ENCODE measurements around the gene TRIM40.

TRIM40 gene

GRCh38 chr6:30135757-30136156 lies at the start of gene TRIM40:
Gene TRIM40, plus strand, starts transcription at chr6:30136140. Its CDS starts 897 bp downstream, at chr6:30137037.
- no peak for DNase-seq (ENCODE audit: low read depth in 2 of 2)

DNA sequence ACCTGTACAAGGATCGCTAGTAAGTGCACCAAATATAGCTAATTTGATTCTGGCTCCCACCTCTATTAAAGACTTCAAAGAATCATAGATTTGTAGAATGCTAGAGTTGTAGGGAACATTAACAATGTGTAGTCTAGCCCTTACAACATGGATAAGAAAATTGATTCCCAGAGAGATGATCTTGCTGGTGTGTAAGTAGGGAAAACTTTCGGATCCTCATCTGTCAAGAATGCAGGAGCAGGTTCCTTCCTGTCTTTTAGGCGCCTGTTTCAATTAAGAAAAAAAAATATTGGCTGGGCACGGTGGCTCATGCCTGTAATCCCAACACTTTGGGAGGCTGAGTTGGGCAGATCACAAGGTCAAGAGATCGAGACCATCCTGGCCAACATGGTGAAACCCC lies 48.1 kb upstream of the TRIM40 start:
- no peak for DNase-seq (ENCODE audit: low read depth in 2 of 2)

DNA sequence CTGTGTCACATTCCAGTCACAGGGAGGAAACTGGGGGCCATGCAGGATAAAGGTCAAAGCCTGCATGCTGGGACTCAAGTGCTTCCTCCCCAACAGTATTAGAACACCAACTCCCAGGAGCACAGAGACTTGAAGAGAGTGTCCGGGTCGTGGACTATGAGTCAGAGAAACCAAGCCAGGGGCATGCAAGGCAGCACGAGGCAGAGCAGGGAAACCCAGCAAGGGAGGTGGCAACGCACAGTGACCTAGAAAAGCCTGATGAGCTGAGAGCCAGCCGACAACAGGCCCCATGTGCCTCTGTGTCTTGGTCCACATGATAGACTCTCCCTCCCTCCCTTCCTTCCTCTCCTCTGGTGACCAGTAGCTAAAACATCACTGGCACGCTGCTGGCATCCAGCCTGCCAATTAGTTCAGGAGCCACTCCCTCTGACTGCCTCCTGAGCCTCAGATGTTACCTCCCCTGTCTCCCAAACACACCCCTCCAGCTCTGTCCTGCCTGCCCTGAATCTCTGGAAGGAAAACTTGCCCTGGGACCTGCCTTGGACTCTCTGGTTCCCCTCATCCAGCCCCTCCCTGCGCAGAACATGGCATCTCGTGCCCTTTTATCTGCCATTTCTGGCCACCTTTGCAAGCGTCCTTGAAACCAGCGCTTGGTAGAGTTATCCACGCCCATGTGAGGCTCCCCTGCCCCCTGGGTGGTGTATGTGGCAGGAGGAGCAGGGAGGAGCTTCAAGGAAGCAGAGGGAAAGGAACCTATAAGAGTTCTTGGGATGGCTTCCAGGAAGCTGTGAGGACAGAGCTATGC lies 44.2 kb upstream of the TRIM40 start:
- no peak for DNase-seq (ENCODE audit: low read depth in 2 of 2)

DNA sequence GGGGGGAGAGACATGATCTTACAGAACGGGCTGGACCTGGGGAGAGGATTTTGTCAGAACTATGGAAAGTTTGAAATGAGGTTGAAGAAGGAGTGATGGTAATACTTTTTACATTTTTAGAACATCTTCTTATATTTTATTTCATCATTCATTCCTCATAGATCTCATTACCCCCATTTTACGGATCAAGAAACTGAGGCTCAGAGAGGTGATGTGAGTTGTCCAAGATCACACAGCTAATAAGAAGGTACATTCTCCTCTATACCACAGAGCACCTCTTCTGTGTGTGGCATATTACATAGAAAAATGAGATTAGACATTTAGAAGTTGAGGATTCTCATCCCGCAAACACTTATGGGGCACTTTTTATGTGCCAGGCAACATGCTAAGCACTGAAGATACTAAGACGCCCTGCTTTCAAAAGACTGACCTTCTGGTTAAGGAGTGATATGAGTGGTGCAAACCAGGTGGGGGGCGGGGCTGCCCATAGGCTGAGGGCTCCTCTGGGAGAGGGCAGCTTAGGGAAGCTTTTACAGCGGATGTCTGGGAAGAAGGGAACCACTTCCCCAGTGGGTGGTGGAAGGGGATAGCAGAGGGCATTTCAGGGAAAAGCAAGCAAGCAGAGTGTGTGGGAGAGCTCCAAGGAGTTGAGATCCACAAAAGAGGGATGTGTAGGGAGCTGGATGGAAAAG lies 42.9 kb upstream of the TRIM40 start:
- DNase-seq (ENCODE audit: low read depth in 2 of 2), result no peak

- DNase-seq (ENCODE audit: low read depth in 2 of 2), result no peak
These were observed 41.8 kb upstream of the TRIM40 start for GRCh38 chr6:30093951-30094661.

- DNase-seq (ENCODE audit: low read depth in 2 of 2), result no peak
These were observed 39.1 kb upstream of the TRIM40 start for GRCh38 chr6:30096829-30097228.

- DNase-seq (ENCODE audit: low read depth in 2 of 2), result no peak
These were observed 37.8 kb upstream of the TRIM40 start for GRCh38 chr6:30097902-30098768.

- DNase-seq (ENCODE audit: low read depth in 2 of 2), result no peak
These were observed 35.8 kb upstream of the TRIM40 start for GRCh38 chr6:30100154-30100553.

DNA sequence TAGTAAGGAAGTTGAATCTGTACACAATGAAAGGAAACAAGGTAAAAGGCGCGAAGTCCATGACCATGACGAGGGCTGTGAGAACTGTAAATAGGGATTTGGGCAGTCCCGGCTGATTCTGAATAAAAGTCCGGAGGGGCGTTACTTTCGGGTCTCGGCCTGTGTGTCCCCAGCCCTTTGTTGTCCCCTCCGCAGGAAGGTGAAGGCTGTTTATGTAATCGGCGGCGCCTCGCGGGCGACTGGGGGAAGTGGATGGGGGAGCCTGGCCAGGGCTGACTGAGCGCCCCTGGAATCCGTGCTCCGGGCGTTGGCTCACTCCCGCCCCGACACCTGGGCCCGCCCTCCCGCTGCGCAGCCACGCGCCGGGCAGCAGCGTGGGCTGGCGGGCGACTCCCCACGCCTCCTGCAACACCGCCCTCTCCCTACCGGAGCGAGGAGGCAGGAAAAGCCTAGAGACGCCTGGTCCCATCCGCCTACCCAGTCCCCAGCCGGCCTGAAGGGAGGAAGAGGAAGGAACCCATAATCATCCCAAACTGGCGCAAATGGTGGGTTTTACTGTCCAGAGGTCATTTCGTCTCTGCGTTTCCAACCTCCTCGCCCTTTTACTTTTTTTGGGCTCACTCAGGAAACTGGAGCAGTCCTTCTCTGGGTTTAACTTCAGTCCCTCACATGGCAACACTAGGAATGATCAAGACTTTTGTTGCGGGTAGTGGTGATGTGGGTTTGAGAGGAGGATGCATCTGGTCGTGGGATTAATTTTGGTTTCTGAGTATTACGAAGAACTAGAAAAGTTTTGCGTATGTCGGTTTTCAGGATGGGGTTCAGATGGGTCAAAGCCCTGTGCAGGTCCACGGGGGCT lies 35.1 kb upstream of the TRIM40 start:
- no peak for DNase-seq (ENCODE audit: low read depth in 2 of 2)

GRCh38 chr6:30101444-30102413 lies 34.2 kb upstream of the TRIM40 start:
- peak; percentile 36 to 61 for DNase-seq (ENCODE audit: low read depth in 2 of 2)

DNA sequence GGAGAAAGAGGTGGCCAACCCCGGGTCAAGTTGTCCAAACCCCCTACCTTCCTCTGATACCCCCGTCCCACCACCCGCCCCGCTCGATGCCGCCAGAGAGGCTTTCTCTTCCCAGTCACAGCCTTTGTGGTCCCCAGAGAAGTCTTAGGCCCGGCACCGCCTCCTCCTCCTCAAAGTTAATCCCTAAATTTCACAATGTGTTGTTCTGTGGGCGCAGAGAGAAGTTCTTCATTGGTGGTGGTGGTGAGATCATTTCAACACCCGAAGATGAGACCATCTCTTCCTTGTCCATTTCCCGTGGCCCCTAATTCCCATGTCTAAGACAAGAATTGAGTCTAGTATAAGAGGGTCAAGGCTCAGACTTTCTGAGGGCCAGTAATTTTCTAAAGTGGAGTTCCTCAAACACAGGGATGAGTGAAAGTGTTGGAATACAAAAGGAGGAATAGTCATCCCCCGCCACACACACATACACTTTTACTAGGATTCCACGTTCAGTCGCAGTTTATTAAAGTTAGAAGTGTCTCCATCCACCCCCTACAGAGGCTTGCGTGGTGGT lies 33.4 kb upstream of the TRIM40 start:
- DNase-seq (ENCODE audit: low read depth in 2 of 2), result no peak

GRCh38 chr6:30102970-30103871 lies 32.7 kb upstream of the TRIM40 start:
- DNase-seq (ENCODE audit: low read depth in 2 of 2), result peak; percentile 65 to 77

GRCh38 chr6:30103872-30104179 lies 32.1 kb upstream of the TRIM40 start:
- no peak for DNase-seq (ENCODE audit: low read depth in 2 of 2)

DNA sequence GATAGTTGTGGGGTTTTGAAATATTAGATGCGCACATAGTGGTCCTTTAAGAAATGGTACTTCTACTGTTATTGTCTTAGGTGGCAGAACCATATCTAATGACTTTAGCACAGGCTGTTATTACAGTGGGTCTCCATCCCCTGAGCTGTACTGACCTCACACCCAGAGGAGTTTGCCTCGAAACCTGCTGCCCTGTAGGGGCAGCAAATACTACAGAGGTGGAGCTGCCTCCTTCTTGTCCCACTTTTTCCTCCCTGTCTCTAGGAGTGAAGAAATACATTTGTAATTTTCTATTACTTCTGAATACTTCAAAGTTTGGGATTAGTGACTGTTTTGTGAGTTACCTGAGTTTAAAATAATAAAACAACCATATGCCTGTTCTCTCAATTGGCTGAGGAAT lies 31.3 kb upstream of the TRIM40 start:
- DNase-seq (ENCODE audit: low read depth in 2 of 2), result no peak

DNA sequence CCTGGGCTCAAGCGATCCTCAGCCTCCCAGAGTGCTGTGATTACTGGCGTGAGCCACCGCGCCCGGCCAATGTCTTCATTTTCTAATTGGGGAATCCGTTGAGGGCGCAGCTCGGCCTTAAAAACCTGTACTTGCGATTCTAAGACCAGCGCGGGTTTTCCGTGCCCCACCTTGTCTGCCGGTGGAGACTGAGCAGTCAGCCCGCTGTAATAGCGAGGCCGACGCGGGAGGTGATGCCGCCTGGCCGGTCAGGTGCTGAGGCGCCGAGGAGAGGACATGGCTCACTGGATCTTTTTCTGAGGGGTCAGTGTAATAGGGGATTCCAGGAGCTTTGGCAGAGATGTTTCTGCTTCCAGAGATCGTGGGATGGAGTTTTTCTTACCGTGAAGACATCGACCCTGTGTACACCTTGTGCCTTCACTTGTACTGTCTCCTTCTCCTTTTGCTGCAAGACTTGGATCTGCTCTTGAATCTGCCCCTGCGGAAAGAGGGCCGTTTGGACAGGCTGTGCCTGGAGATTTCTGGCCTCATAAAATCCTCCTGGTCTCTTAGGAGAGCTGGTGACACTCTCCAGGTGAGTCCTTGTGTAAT lies 24.6 kb upstream of the TRIM40 start:
- no peak for DNase-seq (ENCODE audit: low read depth in 2 of 2)

- no peak for DNase-seq (ENCODE audit: low read depth in 2 of 2)
These were observed 23.4 kb upstream of the TRIM40 start for GRCh38 chr6:30112402-30112994.

GRCh38 chr6:30113003-30113759 lies 22.8 kb upstream of the TRIM40 start, which contains the start of gene TRIM31:
Gene TRIM31, minus strand, starts transcription at chr6:30113090. Its CDS starts 285 bp downstream, at chr6:30112805.
- DNase-seq (ENCODE audit: low read depth in 2 of 2), result no peak
